Neural cell (in vitro differentiated cells): ENCODE measurements around the gene POU2F2.

ENCODE experiments used
- CTCF ChIP-seq: fragments of 450-650 bp; IDR thresholded peaks from 2 replicates; pipeline ENCODE4 v1.5.1; 2014; ENCODE audit warnings: antibody characterized with exemption, mild to moderate bottlenecking, moderate library complexity; ENCODE audit not compliant: poor library complexity, severe bottlenecking
- EP300 ChIP-seq: fragments of 450-650 bp; conservative IDR thresholded peaks from 2 replicates; pipeline ENCODE4 v1.6.1; 2014; ENCODE audit warnings: antibody characterized with exemption, mild to moderate bottlenecking, moderate library complexity; ENCODE audit not compliant: poor library complexity, severe bottlenecking
- SMC3 ChIP-seq: fragments of 450-650 bp; conservative IDR thresholded peaks from 2 replicates; pipeline ENCODE4 v1.6.1; 2014; ENCODE audit warnings: antibody characterized with exemption, mild to moderate bottlenecking, moderate library complexity; ENCODE audit not compliant: poor library complexity

DNA sequence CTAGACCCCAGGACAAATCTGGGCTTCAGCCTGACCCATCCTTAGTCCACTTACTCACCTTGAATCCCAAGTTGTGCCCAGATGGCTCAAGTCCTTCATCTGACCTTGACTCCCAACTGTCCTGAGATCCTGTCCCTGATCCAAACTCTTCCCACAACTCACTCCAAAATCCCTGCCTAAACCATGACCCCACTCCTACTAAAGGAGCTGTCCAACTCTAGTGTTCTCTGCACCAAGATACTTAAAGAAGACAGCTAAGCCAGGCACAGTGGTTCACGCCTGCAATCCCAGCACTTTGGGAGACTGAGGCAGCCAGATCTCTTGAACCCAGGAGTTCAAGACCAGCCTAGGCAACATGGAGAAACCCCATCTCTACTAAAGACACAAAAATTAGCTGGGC is 8.5 kb downstream of the POU2F2 start:
- TF ChIP-seq CTCF: no peak
- TF ChIP-seq EP300: no peak
- TF ChIP-seq SMC3: no peak
